ENCODE data around the gene GPR55.
"Not testable (repeated sequence)": the region's sequence is repeated elsewhere in the genome, so short reads cannot be mapped to it uniquely, and the experiment has no call there.

GPR55 gene

GRCh38 chr2:230950874-230951339 lies 25.9 kb upstream of the GPR55 start:
- no peak for DNase-seq (ENCODE audit: low read depth)

GRCh38 chr2:230949966-230950873 lies 25.2 kb upstream of the GPR55 start:
- DNase-seq (ENCODE audit: low read depth), result no peak

- no peak for DNase-seq (ENCODE audit: low read depth)
Measured at GRCh38 chr2:230947908-230948365, 22.9 kb upstream of the GPR55 start.

- no peak for DNase-seq (ENCODE audit: low read depth)
Measured at GRCh38 chr2:230947235-230947576, 22.2 kb upstream of the GPR55 start.

GRCh38 chr2:230946429-230947234 lies 21.6 kb upstream of the GPR55 start:
- DNase-seq (ENCODE audit: low read depth), result no peak

- no peak for DNase-seq (ENCODE audit: low read depth)
Measured at GRCh38 chr2:230944757-230945372, 19.8 kb upstream of the GPR55 start.

- no peak for DNase-seq (ENCODE audit: low read depth)
Measured at GRCh38 chr2:230944123-230944653, 19.1 kb upstream of the GPR55 start.

GRCh38 chr2:230942920-230943896 lies 18.2 kb upstream of the GPR55 start:
- no peak for DNase-seq (ENCODE audit: low read depth)

- DNase-seq (ENCODE audit: low read depth), result no peak
Measured at GRCh38 chr2:230942371-230942770, 17.3 kb upstream of the GPR55 start.

- DNase-seq (ENCODE audit: low read depth), result no peak
Measured at GRCh38 chr2:230941202-230942180, 16.4 kb upstream of the GPR55 start.

GRCh38 chr2:230940471-230940815 lies 15.4 kb upstream of the GPR55 start:
- DNase-seq (ENCODE audit: low read depth), result no peak

- no peak for DNase-seq (ENCODE audit: low read depth)
Measured at GRCh38 chr2:230939691-230940470, 14.8 kb upstream of the GPR55 start.

GRCh38 chr2:230939066-230939591 lies 14.1 kb upstream of the GPR55 start:
- no peak for DNase-seq (ENCODE audit: low read depth)

GRCh38 chr2:230938516-230939065 lies 13.5 kb upstream of the GPR55 start:
- DNase-seq (ENCODE audit: low read depth), result no peak

- DNase-seq (ENCODE audit: low read depth), result no peak
Measured at GRCh38 chr2:230938098-230938497, 13.1 kb upstream of the GPR55 start.

- DNase-seq (ENCODE audit: low read depth), result no peak
Measured at GRCh38 chr2:230937362-230937761, 12.3 kb upstream of the GPR55 start.

- not testable (repeated sequence) for DNase-seq (ENCODE audit: low read depth)
Measured at GRCh38 chr2:230936243-230936642, 11.2 kb upstream of the GPR55 start.

- no peak for DNase-seq (ENCODE audit: low read depth)
Measured at GRCh38 chr2:230935130-230935430, 10.0 kb upstream of the GPR55 start.

Measured in HS-27A (cell line).